Osteoblast (primary cell): ENCODE measurements around the gene PSAP. TPM values are rescaled to one million over a fixed set of nuclear protein-coding genes. Genes with fewer than 3 reads are reported as not detected.
"Not testable (repeated sequence)": the region's sequence is repeated elsewhere in the genome, so short reads cannot be mapped to it uniquely, and the experiment has no call there.

Experiments used
- DNase-seq: peaks from one replicate; pipeline ENCODE4 v3.0.0; 2011; ENCODE audit warnings: low spot score, mixed read lengths; ENCODE audit not compliant: insufficient read length; ENCODE audit errors: missing footprints
- H2AFZ ChIP-seq: 2 replicates; pipeline ENCODE4 v1.6.0; 2011; ENCODE audit warnings: mild to moderate bottlenecking, low read length
- H3K27ac ChIP-seq: 2 replicates; pipeline ENCODE4 v1.5.1; 2011; ENCODE audit warnings: mild to moderate bottlenecking, low read depth, low read length, moderate library complexity
- H3K27me3 ChIP-seq: 2 replicates; pipeline ENCODE4 v1.6.0; 2012; ENCODE audit warnings: mild to moderate bottlenecking, control low read depth, inconsistent platforms, low read length, moderate library complexity; ENCODE audit not compliant: insufficient read depth
- H3K36me3 ChIP-seq: 2 replicates; pipeline ENCODE4 v1.5.1; 2011; ENCODE audit warnings: mild to moderate bottlenecking, low read length, control low read depth, moderate library complexity; ENCODE audit not compliant: insufficient read depth
- H3K4me1 ChIP-seq: 2 replicates; pipeline ENCODE4 v1.5.1; 2011; ENCODE audit warnings: mild to moderate bottlenecking, low read length, control low read depth, moderate library complexity; ENCODE audit not compliant: insufficient read depth
- H3K4me2 ChIP-seq: 2 replicates; pipeline ENCODE4 v1.6.0; 2011; ENCODE audit warnings: mild to moderate bottlenecking, low read length; ENCODE audit not compliant: insufficient read depth
- H3K4me3 ChIP-seq: fragments of 200-600 bp; sonication (generic); 3 replicates; pipeline ENCODE4 v1.5.1; 2012; ENCODE audit warnings: mild to moderate bottlenecking, low read length, inconsistent platforms; ENCODE audit not compliant: insufficient read depth
- H3K79me2 ChIP-seq: 2 replicates; pipeline ENCODE4 v1.6.0; 2012; ENCODE audit warnings: mild to moderate bottlenecking, low read length, control low read depth, inconsistent platforms; ENCODE audit not compliant: insufficient read depth
- H3K9me3 ChIP-seq: 2 replicates; pipeline ENCODE4 v1.5.1; 2011; ENCODE audit warnings: low read depth, low read length, control low read depth
- H4K20me1 ChIP-seq: 2 replicates; pipeline ENCODE4 v1.6.0; 2012; ENCODE audit warnings: mild to moderate bottlenecking, low read length, control low read depth; ENCODE audit not compliant: insufficient read depth
- CTCF ChIP-seq: IDR thresholded peaks from 2 replicates; pipeline ENCODE4 v1.5.1; 2011; ENCODE audit warnings: mild to moderate bottlenecking, low read depth, low read length, moderate library complexity; ENCODE audit errors: extremely low read depth
- total RNA-seq: library from RNA; depleted of rRNA; stranded (reverse); fragments of >200 nt; gene quantifications from 2 replicates; pipeline ENCODE4 v1.2.3, GENCODE V29; 2012

The PSAP gene
- total RNA-seq, 1 donor = 1,391 TPM

GRCh38 chr10:71881647-71882355 is 30.8 kb upstream of the PSAP start:
- Histone ChIP-seq H3K4me2 (no peak overlapping the region), H3K27me3 (peaks cover 7% of the 10 kb centered on the region), H3K36me3 (no peaks in the 10 kb centered on the region), H3K4me1 (no peaks in the 10 kb centered on the region), H2AFZ (no peak overlapping the region), H3K27ac (no peak overlapping the region), H3K4me3 (no peak overlapping the region), H4K20me1 (no peaks in the 10 kb centered on the region), H3K79me2 (no peaks in the 10 kb centered on the region), H3K9me3 (no peaks in the 10 kb centered on the region)
- TF ChIP-seq CTCF = no peak
- DNase-seq = no peak

GRCh38 chr10:71881307-71881624 is 30.2 kb upstream of the PSAP start:
- not testable (repeated sequence) for H3K27ac ChIP-seq, H3K9me3 ChIP-seq, H2AFZ ChIP-seq, H3K4me1 ChIP-seq, H3K36me3 ChIP-seq, H3K4me2 ChIP-seq, H3K27me3 ChIP-seq, DNase-seq, H3K4me3 ChIP-seq, H3K79me2 ChIP-seq, H4K20me1 ChIP-seq

- Histone ChIP-seq H3K9me3 (no peaks in the 10 kb centered on the region), H3K79me2 (no peaks in the 10 kb centered on the region), H3K27me3 (peaks cover 7% of the 10 kb centered on the region), H4K20me1 (no peaks in the 10 kb centered on the region), H3K4me1 (no peaks in the 10 kb centered on the region), H3K27ac (no peak overlapping the region), H3K36me3 (no peaks in the 10 kb centered on the region), H3K4me3 (no peak overlapping the region), H3K4me2 (no peak overlapping the region), H2AFZ (no peak overlapping the region)
- no peak for DNase-seq
- TF ChIP-seq CTCF = no peak
These were observed 29.6 kb upstream of the PSAP start for GRCh38 chr10:71880425-71881306.

- H3K27me3 ChIP-seq = peaks cover 3% of the 10 kb centered on the region
- H2AFZ ChIP-seq = no peak overlapping the region
- H3K4me2 ChIP-seq = no peak overlapping the region
- no peak for TF ChIP-seq CTCF
- no peaks in the 10 kb centered on the region for H3K36me3 ChIP-seq
- no peaks in the 10 kb centered on the region for H3K79me2 ChIP-seq
- no peaks in the 10 kb centered on the region for H3K9me3 ChIP-seq
- no peaks in the 10 kb centered on the region for H3K4me1 ChIP-seq
- no peak overlapping the region for H3K4me3 ChIP-seq
- no peak for DNase-seq
- no peaks in the 10 kb centered on the region for H4K20me1 ChIP-seq
- H3K27ac ChIP-seq = no peak overlapping the region
These were observed 27.4 kb upstream of the PSAP start for GRCh38 chr10:71878327-71879034.
